Body of pancreas (tissue), 4 donors: ENCODE measurements around the gene ABCD3. TPM values are rescaled to one million over a fixed set of nuclear protein-coding genes. Genes with fewer than 3 reads are reported as not detected.

ENCODE experiments used
- ATAC-seq: fragments of 150-250 bp; one replicate; pipeline ENCODE4 v1.9.1; 2016
- DNase-seq, 4 donors: peaks; one replicate each; pipeline ENCODE4 v3.0.0-alpha.2; 2019
- H3K27ac ChIP-seq, 4 donors: fragments of 200-600 bp; sonication (generic); 1 replicate in 3 of 4; 2 replicates in 1 of 4; pipeline versions ENCODE4 v1.5.1 to v1.6.1; 2016 to 2019; ENCODE audit warnings: mild to moderate bottlenecking in 1 of 4, mixed read lengths in 1 of 4, moderate library complexity in 1 of 4
- H3K27me3 ChIP-seq, 2 donors: fragments of 200-600 bp; sonication (generic); one replicate each; pipeline ENCODE4 v1.6.0; 2016; ENCODE audit warnings: mild to moderate bottlenecking in 1 of 2
- H3K36me3 ChIP-seq, 2 donors: fragments of 200-600 bp; sonication (generic); replicated peaks in 1 of 2; 2 replicates each; pipeline ENCODE4 v1.5.1; 2016; ENCODE audit warnings: low read depth in 2 of 2; ENCODE audit not compliant: insufficient read depth in 1 of 2
- H3K4me1 ChIP-seq: fragments of 200-600 bp; sonication (generic); one replicate; pipeline ENCODE4 v1.6.0; 2016
- H3K4me3 ChIP-seq, 2 donors: fragments of 200-600 bp; sonication (generic); 1 replicate in 1 of 2; 2 replicates in 1 of 2; pipeline ENCODE4 v1.5.1; 2016 to 2019
- H3K9me3 ChIP-seq, 3 donors: fragments of 200-600 bp; sonication (generic); 1 replicate in 2 of 3; 2 replicates in 1 of 3; pipeline ENCODE4 v1.5.1; 2016
- CTCF ChIP-seq, 7 experiments: fragments of 450-650 bp in 4 of 7; fragments of 200-600 bp in 3 of 7; sonication (generic) in 3 of 7; IDR thresholded peaks; one replicate each; pipeline ENCODE4 v1.5.1; 2016 to 2019; ENCODE audit warnings: antibody characterized with exemption in 7 of 7
- POLR2A ChIP-seq, 3 donors: fragments of 450-650 bp; IDR thresholded peaks; one replicate each; pipeline ENCODE4 v1.6.1; 2016; ENCODE audit warnings: antibody characterized with exemption in 3 of 3, mild to moderate bottlenecking in 2 of 3
- WGBS, 2 donors: methylation state at CpG; one replicate each; pipeline ENCODE4 v1.1.5; 2017; 5-methylcytosine and 5-hydroxymethylcytosine counted together
- intact Hi-C: fragments of 100-400 bp; cut with DNase I; formaldehyde crosslinking; loops from one replicate; pipeline ENCODE4 v1.15.1; 2023
- total RNA-seq, 2 donors: library from RNA; depleted of rRNA; stranded (reverse); fragments of >200 nt; gene quantifications; one replicate each; pipeline ENCODE4 v1.1.0, GENCODE V29; 2016

The ABCD3 gene
- total RNA-seq, 2 donors from 2014 or later = 27.4 to 29.8 TPM

DNA sequence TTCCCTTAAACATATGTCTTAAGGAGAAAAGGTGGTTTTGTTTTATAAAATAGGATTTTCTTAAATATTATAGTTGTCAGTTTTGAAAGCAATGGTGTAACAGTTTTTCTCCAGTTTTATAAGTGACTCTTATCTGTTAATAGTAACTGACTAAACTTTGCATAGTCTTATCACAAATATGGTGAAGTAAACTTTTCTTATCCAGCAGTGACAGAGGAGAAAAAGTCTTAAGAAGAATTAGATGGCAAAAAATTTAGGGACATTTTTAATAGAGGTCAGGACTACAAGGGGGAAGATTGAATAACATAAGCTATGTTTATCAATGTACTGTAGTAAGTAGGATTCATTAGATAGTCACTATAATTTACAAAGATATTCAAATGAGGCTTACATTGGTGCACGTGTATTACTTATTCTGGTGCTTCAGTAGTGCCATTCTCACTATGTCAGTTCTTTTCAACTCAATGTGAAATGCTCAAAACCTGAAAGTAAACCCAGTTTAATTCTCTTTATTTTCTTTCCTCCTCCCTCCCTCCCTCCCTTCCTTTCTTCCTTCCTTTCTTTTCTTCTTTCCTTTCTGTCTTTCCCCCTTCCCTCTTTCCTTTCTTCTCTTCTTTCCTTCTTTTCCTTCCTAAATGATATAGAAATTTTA lies 97.2 kb downstream of the ABCD3 start:
- 18 to 69% methylated on average over 1 of the region's 1 CpG for WGBS, 2 donors
- TF ChIP-seq POLR2A (IDR thresholded peaks at IDR 0.05) = no peak
- TF ChIP-seq CTCF (IDR thresholded peaks at IDR 0.05) = no peak
- Histone ChIP-seq H3K4me1 (peaks cover 11% of the 10 kb centered on the region), H3K4me3 (no peak overlapping the region), H3K36me3 (peaks cover 0 to 3% of the 10 kb centered on the region in 2 donors), H3K9me3 (no peaks in the 10 kb centered on the region), H3K27ac (no peak overlapping the region), H3K27me3 (no peaks in the 10 kb centered on the region)
- DNase-seq = no peak
- intact Hi-C loops = no loop called here
- no peak for ATAC-seq

DNA sequence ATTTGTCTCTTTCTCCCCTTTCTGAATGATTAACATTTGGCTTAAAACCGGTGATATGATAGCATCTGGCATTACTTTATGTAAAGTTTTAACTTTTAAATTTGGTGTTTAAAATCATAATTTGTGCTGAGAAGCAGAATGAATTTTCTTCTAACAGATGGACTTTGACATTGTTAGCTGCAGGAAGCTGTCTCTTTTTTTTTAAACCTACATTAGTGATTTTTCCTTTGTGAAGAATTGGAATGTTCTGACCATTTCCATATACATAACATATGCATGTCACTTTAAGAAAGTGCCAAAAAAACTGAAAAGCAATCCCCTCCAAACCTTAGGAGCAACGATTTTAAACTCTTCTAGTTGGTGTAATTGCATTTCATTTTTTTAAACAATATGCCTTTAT lies 101.2 kb downstream of the ABCD3 start:
- no peak for TF ChIP-seq POLR2A (IDR thresholded peaks at IDR 0.05)
- no peak for TF ChIP-seq CTCF (IDR thresholded peaks at IDR 0.05)
- ATAC-seq (no peak), DNase-seq (no peak)
- WGBS, 2 donors = 58 to 67% methylated on average over 2 of the region's 2 CpGs
- Histone ChIP-seq H3K9me3 (no peaks in the 10 kb centered on the region), H3K4me3 (no peak overlapping the region), H3K4me1 (peaks cover 7% of the 10 kb centered on the region), H3K27ac (no peak overlapping the region), H3K36me3 (peaks cover 0 to 3% of the 10 kb centered on the region in 2 donors), H3K27me3 (no peaks in the 10 kb centered on the region)
- intact Hi-C loops = no loop called here

- no peaks in the 10 kb centered on the region for H3K27me3 ChIP-seq
- no peaks in the 10 kb centered on the region for H3K4me1 ChIP-seq
- H3K36me3 ChIP-seq = peaks cover 0 to 3% of the 10 kb centered on the region in 2 donors
- no peaks in the 10 kb centered on the region for H3K9me3 ChIP-seq
- no peak for ATAC-seq
- WGBS, 2 donors = 44 to 51% methylated on average over 4 of the region's 4 CpGs
- TF ChIP-seq POLR2A (IDR thresholded peaks at IDR 0.05) (no peak), CTCF (IDR thresholded peaks at IDR 0.05) (peak in 5 of 7 experiments; percentile 18 to 60 (median 47))
- H3K4me3 ChIP-seq = no peak overlapping the region
- intact Hi-C loops = loop anchor here (5.0 kb wide), 1 partner anchor 290 kb away; no protein-coding TSS in a partner anchor
- no peak overlapping the region for H3K27ac ChIP-seq
- DNase-seq = peak in 2 of 4 donors; percentile 18 to 33
These were observed 104.1 kb downstream of the ABCD3 start for GRCh38 chr1:94522304-94522703.

DNA sequence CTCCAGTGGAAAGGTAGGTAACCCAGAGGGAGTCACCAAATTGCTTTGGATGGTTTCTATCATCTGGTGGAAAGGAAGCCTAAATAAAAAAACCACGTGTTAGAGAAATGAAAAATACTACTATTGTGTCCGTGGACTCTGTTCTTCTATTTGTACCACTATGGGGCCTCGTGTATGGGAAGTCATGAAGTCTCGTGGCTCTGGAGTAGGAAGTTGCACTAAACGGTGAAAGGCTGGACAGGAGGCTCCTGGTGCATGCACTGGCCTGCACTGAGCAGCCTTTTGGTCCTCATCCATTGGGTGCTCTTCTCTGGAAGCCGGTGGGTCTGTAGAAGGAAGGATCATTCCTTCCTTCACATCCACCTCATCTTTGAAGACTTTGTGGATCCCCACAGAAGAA lies 106.3 kb downstream of the ABCD3 start:
- intact Hi-C loops = loop anchor here (5.0 kb wide), 1 partner anchor 288 kb away; no protein-coding TSS in a partner anchor

More for the DNA sequence above, 106.3 kb downstream of the ABCD3 start:
- no peaks in the 10 kb centered on the region for H3K36me3 ChIP-seq
- no peaks in the 10 kb centered on the region for H3K9me3 ChIP-seq
- no peaks in the 10 kb centered on the region for H3K27me3 ChIP-seq
- H3K4me1 ChIP-seq = peaks cover 15% of the 10 kb centered on the region
- 74 to 88% methylated on average over 6 of the region's 6 CpGs for WGBS, 2 donors
- no peak for TF ChIP-seq CTCF (IDR thresholded peaks at IDR 0.05)
- TF ChIP-seq POLR2A (IDR thresholded peaks at IDR 0.05) = no peak
- DNase-seq (no peak), ATAC-seq (no peak)
- H3K27ac ChIP-seq = no peak overlapping the region
- H3K4me3 ChIP-seq = no peak overlapping the region
